ENCODE results near the gene HMGCL. TPM values are rescaled to one million over a fixed set of nuclear protein-coding genes. Genes with fewer than 3 reads are reported as not detected.

The HMGCL gene
- total and polyA plus RNA-seq, 2 of the 13 experiments (the other 11 are each of a cell fraction or from before 2014, with no cell fraction given), result 21.3 to 41.4 TPM

GRCh38 chr1:23824711-23825075 is 536 bp downstream of the HMGCL start (continued):
- TF ChIP-seq PAXIP1 (CRISPR knock-in tag; conservative IDR thresholded peaks at IDR 0.05), result peak; percentile 71
- TF ChIP-seq ZFP36 (IDR thresholded peaks at IDR 0.05; ENCODE audit: borderline replicate concordance, low read depth, low read length, partially characterized antibody), result no peak
- no peak for TF ChIP-seq KDM3A (CRISPR knock-in tag; IDR thresholded peaks at IDR 0.05; ENCODE audit: low read depth)
- no peak for TF ChIP-seq RFX3 (CRISPR knock-in tag; IDR thresholded peaks at IDR 0.05)
- TF ChIP-seq MAZ (IDR thresholded peaks at IDR 0.05; ENCODE audit: borderline replicate concordance, low read depth, low read length), result no peak
- TF ChIP-seq MAZ (CRISPR knock-in tag; IDR thresholded peaks at IDR 0.05; ENCODE audit: low read depth), result no peak
- no peak for TF ChIP-seq TRIM24 (CRISPR knock-in tag; IDR thresholded peaks at IDR 0.05)
- TF ChIP-seq HIC2 (CRISPR knock-in tag; IDR thresholded peaks at IDR 0.05; ENCODE audit: low read depth), result no peak
- no peak for TF ChIP-seq NR2C2 (CRISPR knock-in tag; IDR thresholded peaks at IDR 0.05; ENCODE audit: borderline replicate concordance)
- no peak for TF ChIP-seq ZNF496 (CRISPR knock-in tag; IDR thresholded peaks at IDR 0.05; ENCODE audit: insufficient replicate concordance)
- no peak for TF ChIP-seq HNF1B (CRISPR knock-in tag; IDR thresholded peaks at IDR 0.05)
- no peak for TF ChIP-seq ELF3 (CRISPR knock-in tag; IDR thresholded peaks at IDR 0.05)
- TF ChIP-seq ZNF549 (CRISPR knock-in tag; IDR thresholded peaks at IDR 0.05), result no peak
- TF ChIP-seq ZNF282 (IDR thresholded peaks at IDR 0.05; ENCODE audit: partially characterized antibody), result no peak
- no peak for TF ChIP-seq ZBTB42 (CRISPR knock-in tag; IDR thresholded peaks at IDR 0.05)
- no peak for TF ChIP-seq ZBTB38 (CRISPR knock-in tag; IDR thresholded peaks at IDR 0.05)
- TF ChIP-seq ZNF501 (CRISPR knock-in tag; IDR thresholded peaks at IDR 0.05), result no peak
- peak; percentile 31 for TF ChIP-seq ARID5B (CRISPR knock-in tag; IDR thresholded peaks at IDR 0.05)
